GM12875 (cell line): Measurements from ENCODE around the gene COL4A1.

ENCODE experiments used
- H3K4me3 ChIP-seq: one replicate; pipeline ENCODE4 v1.5.1; 2011; ENCODE audit warnings: low read depth, low read length, control low read depth
- CTCF ChIP-seq: IDR thresholded peaks from 2 replicates; pipeline ENCODE4 v1.5.1; 2011; ENCODE audit warnings: low read depth, mild to moderate bottlenecking, control low read depth, inconsistent platforms, low read length, moderate library complexity, borderline replicate concordance; ENCODE audit not compliant: insufficient read depth

Gene COL4A1

GRCh38 chr13:110154410-110154933 is 152.5 kb downstream of the COL4A1 start:
- H3K4me3 ChIP-seq: no peak overlapping the region

GRCh38 chr13:110152351-110152750 is 154.6 kb downstream of the COL4A1 start:
- H3K4me3 ChIP-seq: no peak overlapping the region
- no peak for TF ChIP-seq CTCF

More at GRCh38 chr13:110154410-110154933, 152.5 kb downstream of the COL4A1 start:
- TF ChIP-seq CTCF: no peak

- TF ChIP-seq CTCF: no peak
- no peak overlapping the region for H3K4me3 ChIP-seq
Measured at GRCh38 chr13:110151462-110151861, 155.5 kb downstream of the COL4A1 start.

- no peak for TF ChIP-seq CTCF
- H3K4me3 ChIP-seq: no peak overlapping the region
Measured at GRCh38 chr13:110150384-110151101, 156.4 kb downstream of the COL4A1 start.

GRCh38 chr13:110149036-110149435 is 157.9 kb downstream of the COL4A1 start:
- no peak overlapping the region for H3K4me3 ChIP-seq
- TF ChIP-seq CTCF: no peak

- no peak for TF ChIP-seq CTCF
- no peak overlapping the region for H3K4me3 ChIP-seq
Measured at GRCh38 chr13:110140099-110140498, 166.9 kb downstream of the COL4A1 start.

GRCh38 chr13:110138700-110139036 is 168.3 kb downstream of the COL4A1 start:
- peak overlapping the region; percentile 39 for H3K4me3 ChIP-seq
- TF ChIP-seq CTCF: no peak
